Right cardiac atrium (tissue), 5 donors: Measurements from ENCODE around the gene CCDC80. TPM values are rescaled to one million over a fixed set of nuclear protein-coding genes. Genes with fewer than 3 reads are reported as not detected.
"Not testable (repeated sequence)": the region's sequence is repeated elsewhere in the genome, so short reads cannot be mapped to it uniquely, and the experiment has no call there.

Experiments
- ATAC-seq, 2 donors: fragments of 200-7000 bp; cut with Tn5 transposase; one replicate each; pipeline versions ENCODE4 v1.8.0 to v1.9.1; 2020; ENCODE audit warnings: moderate library complexity in 2 of 2, mild to moderate bottlenecking in 1 of 2
- DNase-seq, 3 donors: peaks; one replicate each; pipeline ENCODE4 v3.0.0-alpha.2; 2020
- H3K27ac ChIP-seq: one replicate; pipeline ENCODE4 v1.5.1; 2013; ENCODE audit warnings: mild to moderate bottlenecking, low read length, control low read depth, moderate library complexity
- H3K27me3 ChIP-seq: one replicate; pipeline ENCODE4 v1.6.1; 2013; ENCODE audit not compliant: control insufficient read depth, insufficient read depth
- H3K4me1 ChIP-seq: one replicate; pipeline ENCODE4 v1.6.1; 2013; ENCODE audit warnings: low read length; ENCODE audit not compliant: control insufficient read depth, insufficient read depth
- H3K4me3 ChIP-seq: one replicate; pipeline ENCODE4 v1.5.1; 2013; ENCODE audit warnings: low read length, control low read depth
- H3K9me3 ChIP-seq: one replicate; pipeline ENCODE4 v1.6.1; 2013; ENCODE audit warnings: low read length; ENCODE audit not compliant: control insufficient read depth
- WGBS: extraction: QIAGEN DNeasy Blood & Tissue Kit; methylation state at CpG from one replicate; pipeline ENCODE4 v1.1.7; 2013; 5-methylcytosine and 5-hydroxymethylcytosine counted together
- intact Hi-C, 4 donors: fragments of 100-400 bp; cut with DNase I; formaldehyde crosslinking; loops; one replicate each; pipeline versions ENCODE4 v1.11.0 to v1.14.0; 2022 to 2023
- polyA plus RNA-seq: library from polyadenylated mRNA; stranded (reverse); fragments of 200-250 nt; gene quantifications from one replicate; pipeline ENCODE4 v1.2.3, GENCODE V29; 2013
- total RNA-seq, 4 donors: library from RNA; stranded (reverse); fragmentation: NEBNext Ultra II Directional; extraction: Animal tissue kit (Norgen Biotek cat#: 25700); gene quantifications; one replicate each; pipeline ENCODE4 v1.2.1, GENCODE V29; 2021
- donor health status: healthy with polysubstance abuse.
- donor health status: DM: no; HTN: yes; CAD: no.
- donor health status: DM: no; HTN: no; CAD: no.
- donor health status: DM: no; HTN: yes; CAD: no; lungs with severe emphysema.
- donor health status: DM: yes; HTN: yes; CAD: no.

The CCDC80 gene
- total and polyA plus RNA-seq, 5 donors, result 20.3 to 187 (median 124) TPM

DNA sequence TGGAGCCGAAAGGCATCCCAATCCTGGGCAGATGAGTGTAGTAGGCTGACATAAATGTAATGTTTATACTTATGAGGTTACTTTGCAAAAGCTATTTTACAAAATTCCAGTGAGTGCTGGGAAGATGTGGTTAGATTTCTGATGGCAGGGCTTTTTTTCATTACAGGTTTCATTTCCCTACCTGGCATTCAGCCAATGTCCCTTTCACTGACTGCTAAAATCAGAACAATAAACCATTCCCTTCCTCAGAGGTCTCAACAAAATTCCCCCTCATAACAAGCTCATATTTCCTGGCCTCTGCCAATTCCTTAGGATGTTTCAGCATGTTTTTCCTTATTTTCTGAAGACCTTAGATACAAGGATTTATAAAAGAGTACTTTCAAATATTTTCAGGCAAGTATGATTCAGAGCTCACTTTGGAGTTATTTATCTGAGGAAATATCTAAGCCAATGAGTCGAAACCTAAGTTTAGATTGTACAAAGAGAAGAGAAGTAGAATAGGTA lies 40.9 kb upstream of the CCDC80 start:
- no peaks in the 10 kb centered on the region for H3K9me3 ChIP-seq
- no peak overlapping the region for H3K4me3 ChIP-seq
- ATAC-seq (no peak), DNase-seq (no peak)
- WGBS, result 78% methylated on average over 2 of the region's 2 CpGs
- no peaks in the 10 kb centered on the region for H3K27me3 ChIP-seq
- no peaks in the 10 kb centered on the region for H3K4me1 ChIP-seq
- intact Hi-C loops, result no loop called here
- H3K27ac ChIP-seq, result no peak overlapping the region

DNA sequence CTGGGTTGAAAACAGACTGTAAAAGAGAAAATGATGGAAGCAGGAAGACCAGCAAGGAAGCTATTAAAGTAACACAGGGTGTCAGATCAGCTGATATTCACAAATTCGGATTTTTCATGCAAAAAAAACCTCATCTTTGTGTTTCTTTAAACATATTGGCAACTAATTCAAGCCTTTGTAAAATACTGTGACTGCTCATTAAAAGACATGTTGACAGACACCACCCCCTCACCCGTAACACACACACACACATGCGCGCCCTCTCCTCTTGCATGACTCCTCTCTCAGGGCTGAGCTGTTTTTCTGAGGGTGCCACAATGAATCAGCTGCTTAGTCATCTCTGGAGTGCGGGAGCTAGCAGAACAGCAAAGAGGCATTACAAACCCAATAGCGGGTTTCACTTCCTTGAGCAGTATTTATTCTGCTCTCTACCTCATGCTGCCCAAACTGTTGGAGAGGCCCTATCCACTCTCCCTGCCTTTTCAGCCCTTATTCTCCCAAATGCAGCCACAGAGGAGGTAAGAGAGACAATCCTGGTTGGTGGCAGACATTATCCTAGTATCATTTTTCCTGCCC lies 35.8 kb upstream of the CCDC80 start:
- peak; percentile 86 to 87 for ATAC-seq
- WGBS, result 35% methylated on average over 6 of the region's 6 CpGs
- intact Hi-C loops, result no loop called here
- Histone ChIP-seq H3K27me3 (no peaks in the 10 kb centered on the region), H3K4me3 (no peak overlapping the region), H3K4me1 (peaks cover 2% of the 10 kb centered on the region), H3K27ac (no peak overlapping the region), H3K9me3 (no peaks in the 10 kb centered on the region)
- peak; percentile 61 to 77 (median 66) for DNase-seq

DNA sequence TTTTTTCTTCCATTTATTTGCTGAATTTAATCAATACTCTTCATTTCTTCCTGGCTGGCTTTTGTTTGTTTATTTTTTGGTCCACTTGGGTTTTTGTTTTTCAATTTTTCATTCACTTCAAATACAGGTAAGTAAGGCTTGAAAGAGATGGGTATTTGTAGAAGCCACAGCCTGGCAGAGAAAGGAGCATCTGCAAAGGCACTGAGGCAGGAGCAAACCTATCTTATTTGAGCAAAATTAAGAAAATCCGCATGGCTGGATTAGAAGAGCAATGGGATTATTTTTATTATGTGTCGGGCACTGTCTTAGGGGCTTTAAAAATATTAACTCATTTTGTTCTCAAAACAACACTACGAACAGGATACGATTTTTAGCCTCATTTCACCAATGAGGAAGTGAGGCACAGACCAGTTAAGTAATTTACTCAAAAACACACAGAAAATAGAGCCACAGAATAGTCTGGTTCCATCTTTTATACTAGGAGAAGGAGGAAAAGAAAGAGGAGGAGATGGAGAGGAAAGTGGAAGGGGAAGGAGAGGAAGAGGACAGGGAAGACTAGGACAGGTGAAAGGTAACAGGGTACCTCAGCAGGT lies 35.1 kb upstream of the CCDC80 start:
- Histone ChIP-seq H3K27ac (no peak overlapping the region), H3K27me3 (no peaks in the 10 kb centered on the region), H3K9me3 (no peaks in the 10 kb centered on the region), H3K4me1 (peaks cover 2% of the 10 kb centered on the region), H3K4me3 (no peak overlapping the region)
- intact Hi-C loops, result no loop called here
- ATAC-seq (no peak), DNase-seq (no peak)
- WGBS, result 90% methylated on average over 4 of the region's 4 CpGs

DNA sequence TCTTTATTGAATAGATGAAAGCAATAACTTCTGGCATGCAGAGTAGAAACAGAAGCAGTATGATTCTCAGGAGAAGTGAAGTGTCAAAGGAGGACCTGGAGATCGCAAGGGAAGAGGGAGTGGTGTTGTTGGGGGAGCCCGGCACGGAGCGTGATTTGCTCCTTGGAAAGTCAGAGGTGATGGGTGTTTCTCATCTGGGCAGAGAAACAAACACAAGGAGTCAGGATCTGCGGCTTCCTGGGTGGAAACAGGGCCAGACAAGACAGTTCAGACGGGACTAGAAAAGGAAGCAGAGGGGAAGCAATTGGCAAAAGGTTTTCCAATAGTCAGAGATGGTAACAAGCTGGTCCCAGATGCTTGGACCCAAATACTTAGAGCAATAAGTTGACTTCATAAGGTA lies 34.4 kb upstream of the CCDC80 start:
- no peak for DNase-seq
- no peak overlapping the region for H3K4me3 ChIP-seq
- no peaks in the 10 kb centered on the region for H3K27me3 ChIP-seq
- no peak for ATAC-seq
- H3K9me3 ChIP-seq, result no peaks in the 10 kb centered on the region
- H3K27ac ChIP-seq, result no peak overlapping the region
- 61% methylated on average over 6 of the region's 6 CpGs for WGBS
- intact Hi-C loops, result no loop called here
- H3K4me1 ChIP-seq, result peaks cover 2% of the 10 kb centered on the region

- H3K4me3 ChIP-seq, result no peak overlapping the region
- H3K9me3 ChIP-seq, result no peaks in the 10 kb centered on the region
- ATAC-seq (no peak), DNase-seq (no peak)
- H3K27ac ChIP-seq, result no peak overlapping the region
- H3K4me1 ChIP-seq, result peaks cover 2% of the 10 kb centered on the region
- WGBS, result 76% methylated on average over 5 of the region's 5 CpGs
- H3K27me3 ChIP-seq, result no peaks in the 10 kb centered on the region
- intact Hi-C loops, result no loop called here
Observed at GRCh38 chr3:112672716-112673541, 32.0 kb upstream of the CCDC80 start.

- DNase-seq (no peak), ATAC-seq (peak in 1 of 2 donors; percentile 11)
- no peaks in the 10 kb centered on the region for H3K27me3 ChIP-seq
- H3K27ac ChIP-seq, result no peak overlapping the region
- intact Hi-C loops, result no loop called here
- H3K9me3 ChIP-seq, result no peaks in the 10 kb centered on the region
- no peak overlapping the region for H3K4me3 ChIP-seq
- peaks cover 2% of the 10 kb centered on the region for H3K4me1 ChIP-seq
- WGBS, result 35% methylated on average over 4 of the region's 4 CpGs
Observed at GRCh38 chr3:112671930-112672715, 31.2 kb upstream of the CCDC80 start.

DNA sequence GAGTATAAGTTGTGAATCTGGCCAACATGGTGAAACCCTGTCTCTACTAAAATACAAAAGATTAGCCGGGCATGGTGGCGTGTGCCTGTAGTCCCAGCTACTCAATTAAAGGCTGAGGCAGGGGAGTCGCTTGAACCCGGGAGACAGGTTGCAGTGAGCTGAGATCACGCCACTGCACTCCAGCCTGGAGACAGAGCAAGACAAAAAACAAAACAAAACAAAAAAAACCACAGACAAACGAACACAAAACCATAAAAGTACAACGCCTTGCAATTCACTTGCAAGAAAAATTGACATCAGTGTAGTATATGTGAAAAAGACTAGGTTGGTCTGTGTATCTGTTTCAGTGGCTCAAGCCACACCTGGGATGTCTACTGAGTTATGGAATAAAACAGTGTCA lies 29.9 kb upstream of the CCDC80 start:
- WGBS, result 92% methylated on average over 7 of the region's 7 CpGs
- intact Hi-C loops, result no loop called here
- Histone ChIP-seq H3K27me3 (no peaks in the 10 kb centered on the region), H3K4me1 (peaks cover 2% of the 10 kb centered on the region), H3K4me3 (no peak overlapping the region), H3K27ac (no peak overlapping the region), H3K9me3 (no peaks in the 10 kb centered on the region)
- no peak for ATAC-seq
- no peak for DNase-seq

DNA sequence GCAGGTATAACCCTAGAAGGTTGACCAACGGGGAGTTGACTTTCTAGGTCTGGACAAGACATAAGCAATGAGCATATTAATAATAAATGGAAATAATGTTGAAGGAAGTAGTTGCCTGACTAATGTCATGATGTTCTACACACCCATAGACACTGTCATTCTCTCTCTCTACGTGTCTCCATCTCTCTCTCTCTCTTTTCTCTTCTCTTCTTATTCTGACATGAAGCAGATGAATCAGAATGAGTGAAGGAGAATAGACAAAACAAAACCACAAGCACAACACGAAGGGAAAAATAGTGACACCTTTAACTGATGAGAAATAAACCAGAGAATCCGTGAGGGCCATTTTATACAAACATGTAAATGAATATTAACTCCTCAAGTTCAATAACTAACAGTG lies 26.7 kb upstream of the CCDC80 start:
- ATAC-seq (no peak), DNase-seq (no peak)
- Histone ChIP-seq H3K9me3 (no peaks in the 10 kb centered on the region), H3K27me3 (no peaks in the 10 kb centered on the region), H3K4me1 (peaks cover 2% of the 10 kb centered on the region), H3K4me3 (no peak overlapping the region), H3K27ac (no peak overlapping the region)
- WGBS, result 83% methylated on average over 4 of the region's 4 CpGs
- intact Hi-C loops, result no loop called here

DNA sequence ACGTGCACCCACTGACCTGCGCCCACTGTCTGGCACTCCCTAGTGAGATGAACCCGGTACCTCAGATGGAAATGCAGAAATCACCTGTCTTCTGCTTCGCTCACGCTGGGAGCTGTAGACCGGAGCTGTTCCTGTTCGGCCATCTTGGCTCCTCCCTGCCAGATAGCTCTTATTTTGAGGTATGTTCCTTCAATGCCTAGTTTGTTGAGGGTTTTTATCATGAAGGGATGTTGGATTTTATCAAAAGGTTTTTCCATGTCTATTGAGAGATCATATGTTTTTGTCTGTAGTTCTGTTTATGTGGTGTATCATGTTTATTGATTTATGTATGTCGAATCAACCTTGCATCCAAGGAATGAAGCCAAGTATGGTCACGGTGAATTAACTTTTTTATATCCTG lies 24.1 kb upstream of the CCDC80 start:
- H3K4me3 ChIP-seq, H3K27ac ChIP-seq, H3K4me1 ChIP-seq, H3K27me3 ChIP-seq, DNase-seq, intact Hi-C loops, H3K9me3 ChIP-seq, ATAC-seq: not testable (repeated sequence)
- 92% methylated on average over 7 of the region's 9 CpGs for WGBS

DNA sequence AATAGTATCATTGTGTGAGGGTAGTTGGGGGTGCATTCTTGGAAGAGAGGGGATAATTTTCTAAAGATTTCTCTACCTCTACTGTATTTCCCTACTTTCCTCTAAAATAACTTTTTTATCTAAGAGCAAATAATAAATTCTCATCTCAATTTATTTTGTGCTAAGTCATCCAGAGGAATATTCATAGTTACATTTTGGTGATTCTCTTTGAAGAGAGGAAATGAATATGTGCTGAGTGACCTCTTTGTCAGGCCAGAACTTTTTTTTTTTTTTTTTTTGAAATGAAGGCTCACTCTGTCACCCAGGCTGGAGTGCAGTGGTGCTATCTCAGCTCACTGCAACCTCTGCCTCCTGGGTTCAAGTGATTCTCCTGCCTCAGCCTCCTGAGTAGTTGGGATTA lies 15.1 kb upstream of the CCDC80 start:
- DNase-seq (no peak), ATAC-seq (no peak)
- Histone ChIP-seq H3K9me3 (no peaks in the 10 kb centered on the region), H3K4me1 (no peaks in the 10 kb centered on the region), H3K27ac (no peak overlapping the region), H3K27me3 (no peaks in the 10 kb centered on the region), H3K4me3 (no peak overlapping the region)
- intact Hi-C loops, result no loop called here

DNA sequence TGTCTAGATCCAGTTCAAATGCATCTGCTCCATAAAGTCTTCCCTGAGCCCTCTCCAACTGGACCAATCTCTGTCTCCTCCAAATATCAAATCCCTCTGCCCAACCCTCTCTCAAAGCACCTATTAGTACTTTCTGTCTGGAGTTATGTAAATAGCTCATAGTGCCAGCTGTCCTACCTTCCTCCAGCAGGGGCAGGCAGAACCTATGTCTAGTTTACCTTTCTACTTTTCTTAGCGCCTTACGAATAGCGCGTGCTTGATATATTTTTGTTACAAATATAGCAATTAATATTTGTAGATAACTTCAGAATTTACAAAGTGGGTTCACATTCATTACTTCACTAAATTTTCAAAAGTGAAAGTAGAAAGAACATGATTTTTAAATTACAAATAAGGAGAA lies 14.0 kb upstream of the CCDC80 start:
- Histone ChIP-seq H3K4me1 (no peaks in the 10 kb centered on the region), H3K4me3 (no peak overlapping the region), H3K27me3 (no peaks in the 10 kb centered on the region), H3K9me3 (no peaks in the 10 kb centered on the region), H3K27ac (no peak overlapping the region)
- ATAC-seq, result no peak
- DNase-seq, result no peak
- WGBS, result 97% methylated on average over 4 of the region's 4 CpGs
- intact Hi-C loops, result no loop called here
